GM19328 (cell line): ENCODE data around the gene ANTXRL.
"Not testable (repeated sequence)": the region's sequence is repeated elsewhere in the genome, so short reads cannot be mapped to it uniquely, and the experiment has no call there.

Experiments
- ATAC-seq: cut with Tn5 transposase; IDR thresholded peaks from one replicate; pipeline ENCODE4 v1.9.1; 2021; ENCODE audit warnings: mild to moderate bottlenecking, moderate library complexity; ENCODE audit not compliant: unreplicated experiment

The ANTXRL gene

DNA sequence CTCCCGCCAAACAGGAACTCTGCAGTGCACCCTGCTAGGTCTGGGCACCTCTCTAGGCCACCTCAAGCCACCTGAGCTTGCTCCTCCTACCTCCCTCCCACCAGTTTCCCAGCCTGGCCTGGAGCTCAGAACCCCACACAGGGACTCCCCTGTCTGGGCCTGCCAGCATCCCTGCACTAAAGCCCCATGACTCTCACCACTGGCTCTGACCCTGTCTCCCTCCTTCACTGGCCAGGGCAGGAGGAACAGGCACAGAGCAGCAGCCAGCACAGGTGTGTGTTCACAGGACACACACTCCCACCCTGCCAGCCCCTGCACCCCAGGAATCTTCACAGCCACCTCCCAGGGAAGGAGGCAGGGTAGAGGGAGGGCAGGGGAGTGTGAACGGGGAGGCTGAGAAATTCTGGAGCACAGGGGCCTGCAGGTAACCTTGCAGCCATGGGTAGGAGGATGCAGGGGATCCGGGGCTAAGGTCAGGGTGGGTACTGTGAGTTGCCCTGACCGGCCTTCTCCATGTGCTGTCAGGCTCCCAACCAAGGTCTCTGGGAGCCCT, 13.9 kb upstream of the ANTXRL start:
- no peak for ATAC-seq

DNA sequence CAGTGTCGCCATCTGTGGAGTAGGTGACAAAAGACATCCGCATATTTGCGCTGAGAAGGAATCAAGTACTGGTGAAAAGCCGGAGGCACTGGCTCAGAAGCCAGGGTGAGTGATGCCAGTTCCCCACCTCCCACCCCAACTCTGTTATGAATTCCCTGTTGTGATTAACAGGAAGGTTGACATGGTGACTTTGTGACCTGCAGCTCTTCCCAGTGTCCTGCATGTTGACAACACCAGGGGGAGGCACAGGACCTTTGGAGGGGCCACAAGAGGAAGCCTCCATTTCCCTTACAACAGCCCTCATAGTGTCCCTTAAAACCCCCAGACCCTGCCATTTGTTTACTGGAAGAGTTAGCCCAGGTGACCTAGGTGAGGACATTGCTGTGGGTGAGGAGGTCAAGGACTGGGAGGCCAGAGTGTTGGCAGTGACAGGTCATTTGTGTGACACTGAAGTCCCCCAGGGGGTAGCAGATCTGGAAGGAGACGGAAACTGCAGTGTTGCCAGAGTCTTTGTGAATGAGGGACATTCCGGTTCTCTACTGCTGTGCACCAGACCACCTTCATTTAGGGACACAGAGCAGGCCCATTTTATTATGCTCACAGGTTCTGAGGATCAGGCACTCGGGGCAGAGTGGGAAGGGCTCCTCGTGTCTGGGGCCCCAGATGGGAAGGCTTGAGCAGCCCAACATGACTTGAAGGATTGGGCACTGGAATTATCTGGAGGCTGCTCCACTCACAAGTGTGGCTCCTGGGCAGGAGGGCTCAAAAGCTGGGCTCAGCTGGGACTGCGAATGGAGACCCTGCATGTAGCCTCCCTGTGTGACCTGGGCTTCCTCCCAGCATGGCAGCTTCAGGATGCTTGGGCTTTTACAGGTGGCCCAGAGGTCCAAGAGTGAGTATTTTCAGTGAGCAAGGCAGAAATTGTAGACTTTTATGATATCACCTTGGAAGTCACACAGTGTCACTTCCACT, 13.0 kb upstream of the ANTXRL start:
- no peak for ATAC-seq

DNA sequence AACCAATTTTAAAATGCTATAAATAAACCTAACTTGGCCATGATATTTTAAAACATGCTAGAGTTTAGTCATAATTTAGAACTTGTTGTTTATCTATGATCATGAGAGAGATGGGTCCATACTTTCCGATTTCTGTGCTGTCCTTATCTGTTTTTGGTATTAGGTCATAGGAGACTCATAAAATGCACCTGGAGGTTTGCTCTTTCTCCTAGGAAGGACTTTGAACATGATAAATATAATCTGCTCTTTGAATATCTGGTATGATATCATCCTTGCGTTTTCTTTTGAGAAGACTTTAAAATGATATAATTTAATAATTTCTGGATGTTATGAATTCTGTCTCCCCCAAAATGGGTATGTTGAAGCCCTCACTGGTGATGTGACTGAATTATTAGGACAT, 9.0 kb upstream of the ANTXRL start:
- ATAC-seq = no peak

DNA sequence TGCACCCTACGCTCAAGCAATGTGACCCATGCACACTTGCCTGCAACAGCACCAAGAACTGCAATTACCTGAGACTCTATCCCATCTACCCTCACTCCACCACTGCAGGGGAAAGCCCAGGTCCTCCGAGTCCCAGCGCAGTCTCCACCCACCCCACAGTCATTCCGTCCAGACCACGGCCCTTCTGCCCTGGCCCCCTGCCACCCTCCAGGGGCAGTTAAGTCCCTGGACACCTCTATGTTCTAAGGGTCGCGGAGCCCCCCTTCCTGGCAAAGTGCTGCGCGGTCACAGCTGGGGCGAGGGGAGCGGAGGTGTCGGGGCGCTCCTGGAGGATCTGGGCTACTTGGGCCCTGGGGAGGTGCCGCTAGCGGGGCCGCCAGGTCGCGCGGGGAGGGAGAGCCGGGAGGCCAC, 4.4 kb upstream of the ANTXRL start:
- ATAC-seq = not testable (repeated sequence)

DNA sequence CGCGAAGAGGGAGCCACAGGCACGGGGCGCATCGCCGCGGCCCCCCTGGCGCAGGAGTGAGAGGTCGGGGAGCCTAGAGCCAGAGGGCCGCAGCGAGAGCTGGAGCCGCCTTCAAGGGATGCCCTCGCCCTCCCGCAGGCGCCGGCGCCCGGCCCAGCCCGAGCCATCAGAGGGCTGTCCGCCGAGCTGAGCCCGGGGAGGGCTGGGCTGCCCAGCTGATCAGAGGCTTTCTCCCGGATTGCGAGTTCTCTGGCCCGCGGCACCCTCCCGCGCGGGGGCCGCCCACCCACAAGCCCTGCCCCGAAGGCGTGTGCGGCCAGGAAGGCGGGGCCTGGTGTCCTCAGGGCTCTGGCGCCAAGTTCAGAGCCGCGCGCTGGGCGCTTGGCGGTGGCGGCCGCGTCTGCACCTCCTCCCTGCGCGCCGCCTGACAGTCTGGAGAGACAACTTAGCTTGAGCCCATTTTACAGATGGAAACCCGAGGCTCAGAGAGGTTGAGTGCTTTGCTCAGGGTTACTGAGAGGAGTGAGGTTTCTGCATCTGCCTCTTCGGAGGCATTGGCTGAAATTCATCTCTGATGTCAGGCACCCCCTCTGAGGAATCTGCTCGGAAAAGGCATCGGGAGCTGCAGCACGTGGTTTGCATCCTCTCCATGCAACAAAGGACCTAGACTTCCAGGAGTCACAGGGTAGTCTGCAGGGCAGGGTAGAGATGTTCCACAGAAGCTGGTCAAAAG, 3.8 kb upstream of the ANTXRL start:
- ATAC-seq = no peak

DNA sequence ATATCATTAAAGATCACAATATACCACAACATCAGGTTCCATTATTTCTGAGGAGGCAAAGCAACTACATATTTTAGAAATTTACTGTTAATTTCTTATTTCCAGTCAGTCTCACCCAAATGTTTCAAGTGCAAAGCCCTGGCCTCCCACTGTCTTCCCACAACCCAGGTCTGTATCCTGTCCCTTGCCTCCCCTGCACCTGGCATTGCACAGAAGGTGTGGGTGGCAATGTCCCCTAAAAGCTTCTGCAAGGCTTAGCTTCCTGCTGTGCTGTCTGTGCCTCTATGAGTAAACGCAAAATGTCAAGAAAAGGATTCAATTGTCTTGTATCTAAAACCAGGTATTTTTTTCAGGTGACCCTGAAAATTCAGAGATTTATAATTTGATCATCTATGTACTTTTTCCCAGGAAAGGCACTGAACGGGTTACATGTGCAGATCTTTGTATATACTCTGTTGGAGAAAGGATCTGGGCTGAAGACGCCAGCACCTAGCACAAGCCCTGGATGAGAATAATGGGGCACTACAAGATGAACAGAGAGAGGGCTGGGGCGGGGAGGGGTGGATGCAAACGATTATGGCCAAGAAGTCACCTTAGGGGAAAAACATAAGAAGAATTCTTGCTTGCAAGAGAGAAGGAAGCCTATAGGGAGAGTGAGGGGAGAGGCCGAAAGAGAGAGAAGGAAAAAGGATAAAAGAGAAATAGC, 3.1 kb upstream of the ANTXRL start:
- no peak for ATAC-seq

DNA sequence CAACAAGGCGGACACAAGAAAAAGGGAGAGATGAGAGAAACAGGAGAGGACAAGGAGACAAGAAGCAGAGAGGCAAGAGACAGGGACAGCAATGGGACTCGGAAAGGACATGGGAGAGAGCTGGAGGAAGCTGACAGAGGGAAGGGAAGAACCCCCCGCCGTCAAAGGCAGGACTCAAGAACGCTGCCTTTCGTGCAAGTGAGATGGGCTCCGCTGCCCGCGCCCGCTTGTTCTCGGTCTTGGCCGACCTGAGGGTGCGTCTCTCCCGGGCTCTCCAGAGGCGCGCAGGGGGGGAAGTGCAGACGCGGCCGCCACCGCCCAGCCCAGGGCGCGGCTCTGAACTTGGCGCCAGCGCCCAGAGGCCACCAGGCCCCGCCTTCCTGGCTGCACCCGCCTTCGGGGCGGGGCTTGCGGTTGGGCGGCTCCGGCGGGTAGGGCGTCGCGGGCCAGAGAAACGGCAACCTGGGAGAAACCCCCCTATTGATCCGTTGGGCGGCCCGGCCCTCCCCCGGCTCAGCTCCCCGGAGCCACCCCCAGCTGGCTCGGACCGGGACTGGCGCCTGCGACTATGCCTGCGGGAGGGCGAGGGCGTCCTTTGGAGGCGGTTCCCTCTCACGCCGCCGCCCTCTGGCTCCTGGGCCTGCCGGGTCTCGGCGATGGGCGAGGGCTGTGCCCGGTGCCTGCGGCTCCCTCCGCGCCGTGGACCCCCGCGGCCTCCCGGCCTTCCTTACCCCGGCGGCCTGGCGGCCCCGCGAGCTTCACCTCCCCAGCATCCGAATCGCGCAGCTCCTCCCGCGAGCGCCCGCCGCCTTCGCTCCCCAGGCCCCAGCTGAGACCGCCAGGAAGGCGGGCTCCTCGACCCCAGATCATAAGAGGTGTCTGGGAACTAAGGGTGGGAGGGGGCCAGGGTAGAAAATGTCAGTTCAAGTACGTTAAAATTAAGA, 2.2 kb upstream of the ANTXRL start:
- peak; percentile 91 for ATAC-seq

DNA sequence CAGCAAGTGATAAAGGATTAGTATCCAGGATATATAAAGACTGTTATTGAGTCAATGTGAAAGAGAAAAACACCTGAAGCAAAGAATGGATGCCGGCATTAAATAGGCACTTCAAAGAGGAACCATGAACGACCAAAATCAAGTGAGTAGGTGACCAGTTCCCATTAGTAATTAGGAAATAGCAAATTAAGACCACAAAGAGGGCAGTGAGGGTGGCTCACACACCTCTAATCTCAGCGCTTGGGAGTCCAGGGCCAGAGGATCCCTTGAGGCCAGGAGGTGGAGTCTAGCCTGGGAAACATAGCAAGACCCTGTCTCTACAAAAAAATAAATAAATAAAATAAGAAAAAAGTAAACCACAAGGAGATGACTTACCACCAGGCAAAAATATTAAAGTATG, 1.5 kb upstream of the ANTXRL start:
- ATAC-seq = no peak

DNA sequence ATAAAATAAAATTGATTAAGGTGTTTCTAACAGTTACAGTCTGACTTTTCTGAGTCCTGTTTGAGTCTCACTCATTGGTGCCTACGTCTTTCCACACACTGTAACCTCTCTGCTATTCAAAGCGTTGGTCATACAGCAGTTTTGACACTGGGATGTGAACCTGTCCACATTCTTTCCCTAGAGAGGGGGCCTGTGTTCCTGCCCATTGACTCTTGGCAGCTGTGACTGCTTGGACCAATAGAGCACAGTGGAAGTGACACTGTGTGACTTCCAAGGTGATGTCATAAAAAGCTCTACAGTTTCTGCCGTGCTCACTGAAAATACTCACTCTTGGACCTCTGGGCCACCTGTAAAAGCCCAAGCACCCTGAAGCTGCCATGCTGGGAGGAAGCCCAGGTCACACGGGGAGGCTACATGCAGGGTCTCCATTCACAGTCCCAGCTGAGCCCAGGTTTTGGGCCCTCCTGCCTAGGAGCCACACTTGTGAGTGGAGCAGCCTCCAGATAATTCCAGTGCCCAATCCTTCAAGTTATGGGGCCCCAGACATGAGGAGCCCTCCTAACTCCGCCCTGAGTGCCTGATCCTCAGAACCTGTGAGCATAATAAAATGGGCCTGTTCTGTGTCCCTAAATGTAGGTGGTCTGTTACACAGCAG, 704 bp upstream of the ANTXRL start:
- no peak for ATAC-seq

DNA sequence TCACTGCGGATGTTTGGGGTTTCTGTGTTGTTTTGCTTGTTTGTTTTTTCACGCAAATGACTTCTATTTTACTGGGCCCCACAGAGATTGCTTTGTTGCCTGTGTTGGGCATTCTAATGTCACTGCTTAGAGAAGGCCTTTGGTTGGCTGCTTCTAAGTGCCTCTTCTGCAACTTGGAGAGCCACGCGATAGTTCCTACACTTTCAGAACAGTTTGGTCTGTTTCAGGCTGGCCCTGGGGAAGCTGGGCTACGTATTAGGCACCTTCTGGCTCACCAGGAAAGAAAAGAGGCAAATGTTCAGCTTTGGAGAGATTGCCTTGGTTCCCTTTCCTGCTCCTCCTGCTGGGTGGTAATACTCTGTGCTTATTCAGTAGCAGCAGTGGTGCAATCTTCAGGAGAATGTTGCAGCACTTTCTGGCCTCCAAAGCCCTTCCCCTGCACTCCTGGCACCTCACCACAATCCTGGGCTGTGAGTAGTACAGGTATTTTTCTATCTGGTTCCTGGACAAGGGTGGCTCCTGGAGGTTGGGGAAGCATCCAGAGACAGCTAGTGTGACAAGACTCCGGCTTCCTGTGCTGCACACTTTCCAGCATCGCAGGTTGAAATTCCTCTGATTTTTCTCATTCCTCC, 1.2 kb downstream of the ANTXRL start:
- no peak for ATAC-seq

DNA sequence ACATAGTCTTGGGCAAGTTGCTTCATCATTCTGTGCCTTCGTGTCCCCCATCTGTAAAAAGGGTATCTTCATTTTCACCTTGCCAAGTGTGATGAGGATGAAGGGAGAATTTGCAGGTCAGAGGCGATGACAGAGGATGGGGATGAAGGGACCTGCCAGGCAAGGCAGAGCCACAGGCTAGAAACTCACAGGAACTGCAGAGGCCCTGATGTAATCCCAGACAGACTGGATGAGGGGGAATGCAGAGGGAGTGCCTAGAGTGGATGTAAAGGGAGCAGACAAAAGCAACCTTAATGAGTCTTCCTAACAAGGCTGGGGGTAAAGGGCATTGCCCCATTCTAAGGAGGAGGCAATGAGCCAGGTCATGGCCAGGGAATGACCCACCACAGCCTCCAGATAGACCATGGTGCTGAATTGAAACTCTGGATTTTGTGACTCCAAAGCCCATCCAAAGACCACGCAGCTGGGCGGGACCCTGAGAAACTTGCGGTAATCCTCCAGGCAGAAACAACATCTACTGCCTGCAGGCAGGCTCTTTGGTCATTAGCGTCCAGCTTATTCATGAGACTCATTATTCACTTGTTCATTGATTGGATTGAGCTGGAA, 1.9 kb downstream of the ANTXRL start:
- ATAC-seq = no peak

DNA sequence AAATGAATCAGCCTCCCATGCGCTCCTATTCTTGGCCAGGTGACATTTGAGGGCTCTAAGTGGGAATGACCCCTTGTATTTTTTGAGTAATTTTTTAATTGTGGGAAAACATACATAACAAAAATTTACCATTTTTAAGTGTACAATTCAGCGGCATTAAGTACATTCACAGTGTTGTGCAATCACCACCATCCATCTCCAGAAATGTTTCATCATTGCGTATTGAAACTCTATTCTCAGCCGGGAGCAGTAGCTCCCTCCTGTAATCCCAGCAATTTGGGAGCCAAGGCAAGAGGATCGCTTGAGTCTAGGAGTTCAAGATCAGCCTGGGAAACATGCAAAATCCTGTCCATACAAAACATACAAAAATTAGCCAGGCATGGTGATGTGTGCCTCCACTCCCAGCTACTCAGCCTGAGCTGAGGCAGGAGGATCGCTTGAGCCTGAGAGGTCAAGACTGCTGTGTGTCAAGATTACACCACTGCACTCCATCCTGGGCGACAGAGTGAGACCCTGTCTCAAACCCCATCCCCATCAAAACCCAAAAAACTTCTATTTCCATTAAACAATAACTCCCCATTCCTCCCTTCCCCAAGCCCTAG, 2.5 kb downstream of the ANTXRL start:
- ATAC-seq = no peak

DNA sequence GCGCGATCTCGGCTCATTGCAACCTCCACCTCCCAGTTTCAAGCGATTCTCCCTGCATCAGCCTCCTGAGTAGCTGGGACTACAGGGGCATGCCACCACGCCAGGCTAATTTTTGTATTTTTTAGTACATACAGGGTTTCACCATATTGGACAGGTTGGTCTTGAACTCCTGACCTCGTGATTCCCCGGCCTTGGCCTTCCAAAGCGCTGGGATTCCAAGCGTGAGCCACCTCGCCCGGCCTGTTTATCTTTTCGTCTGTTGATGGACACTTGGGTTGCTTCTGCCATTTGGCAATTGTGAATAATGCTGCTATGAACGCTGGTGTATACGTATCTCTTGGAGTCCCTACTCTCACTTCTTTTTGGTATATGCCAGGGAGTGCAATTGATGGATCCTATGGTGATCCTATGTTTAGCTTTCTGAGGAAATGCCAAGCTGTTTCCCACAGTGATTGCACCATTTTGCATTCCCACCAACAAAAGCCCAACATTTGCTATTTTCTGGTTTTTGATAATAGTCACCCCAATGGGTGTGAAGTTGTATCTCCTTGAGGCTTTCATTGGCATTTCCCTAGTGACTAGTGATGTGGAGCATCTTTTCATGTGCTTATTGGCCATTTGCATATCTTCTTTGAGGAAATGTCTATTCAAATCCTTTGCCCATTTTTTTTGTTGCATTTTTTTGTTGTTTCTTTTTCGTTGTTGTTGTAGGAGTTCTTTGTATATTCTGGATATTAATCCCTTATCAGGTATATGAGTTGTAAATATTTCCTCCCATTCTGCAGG, 3.5 kb downstream of the ANTXRL start:
- no peak for ATAC-seq

DNA sequence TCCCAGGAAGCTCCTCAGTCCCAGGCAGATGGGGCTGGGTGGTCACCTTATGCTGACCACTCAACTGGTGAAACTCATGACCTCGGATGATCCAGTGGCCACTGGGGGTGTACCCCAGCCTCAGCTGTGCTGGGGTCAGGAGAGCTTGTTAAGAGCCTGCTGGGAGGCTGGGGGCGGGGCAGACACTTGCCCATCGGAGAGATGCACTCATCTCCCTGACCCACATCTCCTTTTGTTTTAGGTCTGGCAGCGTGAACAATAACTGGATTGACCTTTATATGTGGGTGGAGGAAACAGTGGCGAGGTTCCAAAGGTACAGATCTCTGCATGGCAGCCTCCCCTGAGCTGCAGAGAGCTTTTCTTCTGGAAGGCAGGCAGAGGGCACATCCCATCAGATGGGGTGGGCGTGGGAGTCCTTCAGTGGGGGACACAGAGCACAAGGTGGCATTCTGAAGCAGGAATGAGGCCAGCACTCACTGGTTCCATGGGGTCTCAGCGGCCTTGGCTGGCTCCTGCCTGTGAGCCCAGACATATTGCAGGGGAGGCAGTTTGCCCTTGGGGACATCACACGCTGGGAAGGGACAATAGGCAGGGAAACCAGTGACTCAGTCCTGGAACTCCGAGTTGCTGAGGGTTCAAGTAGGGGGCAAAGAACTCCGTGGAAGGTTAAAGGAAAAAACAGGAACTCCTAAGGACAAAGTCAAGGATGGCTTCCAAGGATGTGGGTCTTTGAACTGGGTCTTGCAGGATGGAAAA, 5.2 kb downstream of the ANTXRL start:
- ATAC-seq = no peak

DNA sequence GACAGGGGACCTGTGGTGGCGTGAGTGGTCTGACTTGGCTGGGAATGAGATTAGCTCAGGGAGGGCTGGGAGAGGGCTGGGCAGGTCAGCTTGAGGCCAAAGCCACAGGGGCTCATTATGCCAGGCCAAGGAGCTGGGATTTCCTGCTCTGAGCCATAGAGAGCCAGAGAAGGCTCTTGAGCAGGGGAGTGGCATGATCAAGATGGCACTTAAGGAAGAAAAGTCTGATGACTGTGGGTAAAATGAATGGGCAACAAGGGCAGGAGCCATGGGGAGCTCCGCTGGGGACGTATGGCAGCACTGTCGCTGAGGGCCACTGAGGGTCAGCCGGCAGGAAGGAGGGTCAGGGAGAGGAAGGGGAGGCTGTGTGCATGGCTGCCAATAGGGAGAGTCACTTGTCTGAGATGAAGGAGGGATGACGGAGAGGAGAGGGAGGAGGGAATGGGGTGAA, 5.8 kb downstream of the ANTXRL start:
- no peak for ATAC-seq

DNA sequence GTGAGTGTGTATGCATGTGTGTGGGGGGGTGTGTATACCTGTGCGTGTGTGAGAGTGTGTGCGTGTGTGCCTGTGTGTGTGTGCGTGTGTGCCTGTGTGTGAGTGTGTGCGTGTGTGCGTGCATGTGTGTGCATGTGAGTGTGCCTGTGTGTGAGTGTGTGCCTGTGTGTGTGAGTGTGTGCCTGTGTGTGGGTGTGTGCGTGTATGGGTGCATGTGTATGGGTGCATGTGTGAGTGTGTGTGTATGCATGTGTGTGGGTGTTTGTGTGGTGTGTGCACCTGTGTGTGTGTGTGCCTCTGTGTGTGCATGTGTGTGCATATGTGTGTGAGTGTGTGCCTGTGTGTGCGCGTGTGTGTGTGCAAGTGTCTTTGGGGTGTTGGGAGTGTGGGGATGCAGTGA, 6.4 kb downstream of the ANTXRL start:
- no peak for ATAC-seq
